MM.1S (cell line): ENCODE results near the gene PKD1.

Source experiments
- DNase-seq: peaks from one replicate; pipeline ENCODE4 v3.0.0-alpha.2; 2015
- H2AFZ ChIP-seq: fragments of 300-600 bp; sonication (generic); 2 replicates; pipeline ENCODE4 v1.6.0; 2016; ENCODE audit warnings: antibody characterized with exemption, low read length
- H3F3A ChIP-seq: fragments of 300-600 bp; sonication (generic); 2 replicates; pipeline ENCODE4 v1.6.1; 2016; ENCODE audit warnings: mild to moderate bottlenecking, antibody characterized with exemption, low read length, moderate library complexity, mixed read lengths; ENCODE audit not compliant: insufficient read depth
- H3K27ac ChIP-seq: fragments of 300-600 bp; sonication (generic); 2 replicates; pipeline ENCODE4 v1.5.1; 2016; ENCODE audit warnings: mild to moderate bottlenecking, low read length
- H3K27me3 ChIP-seq: fragments of 300-600 bp; sonication (generic); replicated peaks from 2 replicates; pipeline ENCODE4 v1.6.0; 2016; ENCODE audit warnings: low read length; ENCODE audit not compliant: insufficient read depth
- H3K36me3 ChIP-seq: fragments of 300-600 bp; sonication (generic); replicated peaks from 2 replicates; pipeline ENCODE4 v1.6.1; 2016; ENCODE audit warnings: mild to moderate bottlenecking, low read length, mixed read lengths; ENCODE audit not compliant: insufficient read depth
- H3K4me1 ChIP-seq: fragments of 300-600 bp; sonication (generic); 2 replicates; pipeline ENCODE4 v1.6.1; 2016; ENCODE audit warnings: low read length, mixed read lengths
- H3K4me2 ChIP-seq: fragments of 300-600 bp; sonication (generic); 2 replicates; pipeline ENCODE4 v1.6.0; 2016; ENCODE audit warnings: low read depth, low read length
- H3K4me3 ChIP-seq: fragments of 300-600 bp; sonication (generic); 2 replicates; pipeline ENCODE4 v1.5.1; 2016; ENCODE audit warnings: low read length, mixed read lengths
- H3K79me2 ChIP-seq: fragments of 300-600 bp; sonication (generic); 2 replicates; pipeline ENCODE4 v1.6.1; 2016; ENCODE audit warnings: mixed run types, low read length, mixed read lengths
- H3K9ac ChIP-seq: fragments of 300-600 bp; sonication (generic); 2 replicates; pipeline ENCODE4 v1.6.1; 2016; ENCODE audit warnings: low read length, mixed read lengths
- H3K9me2 ChIP-seq: fragments of 300-600 bp; sonication (generic); replicated peaks from 2 replicates; pipeline ENCODE4 v1.6.1; 2016; ENCODE audit warnings: mild to moderate bottlenecking, low read length, mixed read lengths; ENCODE audit not compliant: insufficient read depth
- H3K9me3 ChIP-seq: fragments of 300-600 bp; sonication (generic); replicated peaks from 2 replicates; pipeline ENCODE4 v1.6.1; 2016; ENCODE audit warnings: mild to moderate bottlenecking, low read length, mixed read lengths; ENCODE audit not compliant: insufficient read depth
- H4K20me1 ChIP-seq: fragments of 300-600 bp; sonication (generic); 2 replicates; pipeline ENCODE4 v1.6.1; 2016; ENCODE audit warnings: mild to moderate bottlenecking, low read length, moderate library complexity, mixed read lengths; ENCODE audit not compliant: insufficient read depth
- CTCF ChIP-seq: fragments of 300-600 bp; sonication (generic); IDR thresholded peaks from 2 replicates; pipeline ENCODE4 v1.5.1; 2016; ENCODE audit warnings: antibody characterized with exemption, low read length, mixed read lengths
- EZH2 ChIP-seq: fragments of 300-600 bp; sonication (generic); optimal IDR thresholded peaks from 2 replicates; pipeline ENCODE3; 2017; ENCODE audit warnings: low read depth, mild to moderate bottlenecking, antibody characterized with exemption, low read length, mixed read lengths
- EZH2phosphoT487 ChIP-seq: fragments of 300-600 bp; sonication (generic); IDR thresholded peaks from 2 replicates; pipeline ENCODE4 v1.6.1; 2018; ENCODE audit warnings: antibody characterized with exemption, low read length

Gene PKD1

GRCh38 chr16:2159175-2159838 lies 23.6 kb upstream of the PKD1 start:
- DNase-seq: no peak
- H3F3A ChIP-seq: peaks cover 8% of the 10 kb centered on the region
- H3K4me2 ChIP-seq: no peak overlapping the region
- H3K27me3 ChIP-seq: no peaks in the 10 kb centered on the region
- H3K9me3 ChIP-seq: no peaks in the 10 kb centered on the region
- H3K9ac ChIP-seq: no peak overlapping the region
- H3K27ac ChIP-seq: no peak overlapping the region
- TF ChIP-seq EZH2phosphoT487 (no peak), CTCF (no peak), EZH2 (no peak)
- H3K36me3 ChIP-seq: no peaks in the 10 kb centered on the region
- no peak overlapping the region for H2AFZ ChIP-seq
- H3K79me2 ChIP-seq: peaks cover 87% of the 10 kb centered on the region
- H3K9me2 ChIP-seq: no peaks in the 10 kb centered on the region
- H3K4me3 ChIP-seq: no peak overlapping the region
- H3K4me1 ChIP-seq: peaks cover 6% of the 10 kb centered on the region; the same call in 1 of the 2 replicates
- no peaks in the 10 kb centered on the region for H4K20me1 ChIP-seq

GRCh38 chr16:2158262-2158638 lies 22.6 kb upstream of the PKD1 start:
- Histone ChIP-seq H3K27me3 (no peaks in the 10 kb centered on the region), H3K4me1 (peaks cover 15% of the 10 kb centered on the region), H3K9me3 (no peaks in the 10 kb centered on the region), H3K27ac (no peak overlapping the region), H3K9ac (no peak overlapping the region), H3K36me3 (peaks cover 4% of the 10 kb centered on the region; the same call in 1 of the 2 replicates), H3K4me3 (no peak overlapping the region), H3K9me2 (no peaks in the 10 kb centered on the region), H2AFZ (no peak overlapping the region), H3K79me2 (peaks cover 90% of the 10 kb centered on the region), H3F3A (peaks cover 19% of the 10 kb centered on the region), H4K20me1 (peaks cover 9% of the 10 kb centered on the region), H3K4me2 (no peak overlapping the region)
- DNase-seq: no peak
- TF ChIP-seq CTCF (no peak), EZH2phosphoT487 (no peak), EZH2 (no peak)

GRCh38 chr16:2157480-2158261 lies 22.0 kb upstream of the PKD1 start:
- TF ChIP-seq CTCF (no peak), EZH2phosphoT487 (no peak), EZH2 (no peak)
- Histone ChIP-seq H3K4me1 (peaks cover 21% of the 10 kb centered on the region), H3K4me2 (no peak overlapping the region), H4K20me1 (peaks cover 15% of the 10 kb centered on the region), H3K79me2 (peaks cover 90% of the 10 kb centered on the region), H2AFZ (no peak overlapping the region), H3F3A (peaks cover 24% of the 10 kb centered on the region), H3K9me2 (no peaks in the 10 kb centered on the region), H3K4me3 (no peak overlapping the region), H3K9ac (no peak overlapping the region), H3K9me3 (no peaks in the 10 kb centered on the region), H3K27me3 (no peaks in the 10 kb centered on the region), H3K27ac (no peak overlapping the region), H3K36me3 (peaks cover 4% of the 10 kb centered on the region; the same call in 1 of the 2 replicates)
- no peak for DNase-seq
